Fibroblast of upper back skin (primary cell): Measurements from ENCODE around the gene FMNL3.
"Not testable (repeated sequence)": the region's sequence is repeated elsewhere in the genome, so short reads cannot be mapped to it uniquely, and the experiment has no call there.

Source experiments
- DNase-seq: peaks from one replicate; pipeline ENCODE4 v3.0.0-alpha.2; 2013

The FMNL3 gene

GRCh38 chr12:49707128-49707811 lies at the start of gene FMNL3:
FMNL3 (minus strand) TSS chr12:49707405; CDS start chr12:49707180, 225 bp downstream.
- DNase-seq, result peak; percentile 97

GRCh38 chr12:49750996-49751393 lies 43.8 kb upstream of the FMNL3 start:
- DNase-seq, result no peak

DNA sequence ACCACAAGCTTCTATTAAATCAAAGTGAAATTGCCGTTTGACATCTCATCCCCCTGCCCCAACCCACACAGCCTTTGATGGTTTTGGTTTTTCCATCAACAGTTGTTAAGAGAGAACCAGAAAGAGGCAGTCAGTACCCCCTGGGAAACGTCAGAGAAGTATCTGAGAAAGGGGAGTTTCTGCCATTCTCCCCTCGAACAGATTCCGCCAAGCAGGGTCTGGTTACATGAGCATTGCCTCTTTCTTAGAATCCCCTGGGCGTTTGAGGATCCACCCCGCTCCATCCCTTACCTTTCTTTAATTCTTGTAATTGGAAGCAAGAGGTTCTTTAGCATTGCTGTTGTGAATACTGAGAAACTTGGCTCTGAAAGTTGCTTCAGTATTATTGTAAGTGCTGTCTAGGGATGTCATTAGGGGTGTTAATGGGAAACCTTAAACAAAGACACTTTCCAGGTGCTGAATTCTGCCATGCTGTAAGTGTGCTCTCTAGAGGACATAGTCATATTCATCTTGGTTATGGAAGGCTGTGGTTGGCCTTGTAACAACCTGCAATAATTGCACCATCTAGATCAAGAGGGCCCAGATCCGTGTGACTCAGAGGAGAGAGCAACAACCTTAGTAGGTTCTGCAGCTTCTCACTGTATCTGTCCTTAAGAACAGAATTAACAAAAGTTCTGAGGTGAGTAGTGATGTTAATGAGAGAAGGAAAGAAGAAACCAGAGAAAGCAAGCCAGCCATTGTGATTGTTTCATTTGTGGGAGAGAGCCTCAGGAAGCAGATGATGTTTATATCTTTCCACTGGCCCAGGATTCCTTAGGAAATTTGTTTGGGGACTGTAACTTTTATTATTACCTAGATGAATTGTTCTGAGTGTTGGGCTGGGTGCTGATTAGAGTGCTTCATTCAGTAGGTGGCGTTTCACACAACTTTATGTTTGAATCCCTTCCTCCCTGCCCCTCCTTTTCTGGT lies 43.1 kb upstream of the FMNL3 start:
- DNase-seq, result peak; percentile 89

- DNase-seq, result no peak
Observed at GRCh38 chr12:49748800-49749199, 41.6 kb upstream of the FMNL3 start.

DNA sequence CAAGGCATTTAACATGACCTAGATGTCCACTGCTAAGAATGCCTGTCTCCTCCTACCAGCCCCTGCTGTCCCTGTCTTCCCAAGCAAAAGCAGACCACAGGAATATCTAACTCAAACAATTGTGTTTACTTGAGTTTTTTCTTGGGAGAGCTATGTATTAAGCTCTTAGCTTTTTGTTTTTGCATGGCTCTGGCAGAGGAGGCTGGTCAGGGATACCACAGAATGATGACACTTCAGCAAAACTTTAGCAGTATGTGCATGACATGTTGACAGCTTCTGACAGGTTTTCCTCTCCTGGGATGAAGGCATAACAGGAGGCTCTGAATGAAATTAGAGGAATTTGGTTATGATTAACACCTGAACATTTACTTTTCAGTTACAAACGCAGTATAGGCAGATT lies 41.1 kb upstream of the FMNL3 start:
- DNase-seq, result peak; percentile 37

- DNase-seq, result no peak
Observed at GRCh38 chr12:49744363-49744885, 37.2 kb upstream of the FMNL3 start.

GRCh38 chr12:49741882-49742620 lies 34.8 kb upstream of the FMNL3 start:
- DNase-seq, result peak; percentile 76

- peak; percentile 100 for DNase-seq
Observed at GRCh38 chr12:49740930-49741881, 34.0 kb upstream of the FMNL3 start, which contains the start of gene TMBIM6. TMBIM6 (plus strand) TSS chr12:49741557; CDS start chr12:49752494, 10,937 bp downstream.

- DNase-seq, result not testable (repeated sequence)
Observed at GRCh38 chr12:49740277-49740676, 33.1 kb upstream of the FMNL3 start.

- not testable (repeated sequence) for DNase-seq
Observed at GRCh38 chr12:49738721-49739120, 31.5 kb upstream of the FMNL3 start.

GRCh38 chr12:49734900-49735299 lies 27.7 kb upstream of the FMNL3 start:
- DNase-seq, result not testable (repeated sequence)

- DNase-seq, result no peak
Observed at GRCh38 chr12:49733219-49734017, 26.2 kb upstream of the FMNL3 start.

GRCh38 chr12:49730568-49731101 lies 23.4 kb upstream of the FMNL3 start:
- DNase-seq, result peak; percentile 20

DNA sequence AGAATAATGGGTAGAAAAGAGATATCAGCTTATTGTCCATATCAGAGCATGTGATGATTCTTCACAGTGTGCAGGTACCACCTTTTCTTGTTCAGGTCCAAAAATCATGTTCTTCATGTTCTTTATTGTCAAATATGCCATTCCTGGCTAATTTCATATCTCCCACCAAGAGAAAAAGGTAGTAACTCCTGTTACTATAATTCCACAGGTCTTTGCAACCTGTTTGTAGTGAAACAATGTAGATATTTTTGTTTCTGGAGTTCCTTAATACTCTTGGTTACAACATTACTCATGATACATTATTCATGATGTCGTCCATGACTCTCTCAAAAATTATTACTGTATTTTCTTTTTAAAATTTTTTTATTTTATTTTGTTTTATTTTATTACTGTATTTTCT lies 22.8 kb upstream of the FMNL3 start:
- no peak for DNase-seq

DNA sequence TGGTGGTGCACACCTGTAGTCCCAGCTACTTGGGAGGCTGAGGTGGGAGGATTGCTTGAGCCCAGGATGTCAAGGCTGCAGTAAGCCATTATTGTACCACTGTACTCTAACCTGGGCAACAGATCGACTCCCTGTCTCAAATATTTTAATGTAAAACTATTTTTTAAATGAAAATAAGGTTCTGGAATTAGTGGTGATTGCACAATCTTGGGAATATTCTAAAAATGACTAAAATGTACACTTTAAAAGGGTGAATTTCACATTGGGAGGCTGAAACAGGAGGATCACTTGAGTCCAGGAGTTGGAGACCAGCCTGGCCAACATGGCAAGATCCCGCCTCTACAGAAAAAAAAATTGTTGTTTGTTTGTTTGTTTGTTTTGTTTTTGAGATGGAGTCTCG lies 21.2 kb upstream of the FMNL3 start:
- DNase-seq, result no peak

GRCh38 chr12:49721355-49721754 lies 14.2 kb upstream of the FMNL3 start:
- DNase-seq, result not testable (repeated sequence)

DNA sequence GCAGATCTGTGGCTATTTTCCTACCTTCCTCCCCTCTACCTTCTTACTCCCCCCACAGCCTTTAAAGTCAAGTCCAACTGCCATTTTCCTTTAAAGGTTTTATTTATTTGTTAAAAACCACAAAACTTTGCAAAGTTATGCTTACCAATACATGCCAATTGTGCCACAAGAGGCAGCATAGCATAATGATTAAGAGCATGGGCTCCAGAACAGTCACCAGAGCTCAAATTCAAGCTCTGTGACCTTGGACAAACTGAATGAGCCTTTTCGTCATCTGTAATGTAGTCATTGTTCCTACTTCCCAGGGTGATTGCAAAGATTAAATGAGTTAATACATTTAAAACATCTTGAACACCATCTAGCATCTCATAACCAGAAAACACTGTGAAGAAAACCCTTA lies 13.0 kb upstream of the FMNL3 start:
- no peak for DNase-seq

DNA sequence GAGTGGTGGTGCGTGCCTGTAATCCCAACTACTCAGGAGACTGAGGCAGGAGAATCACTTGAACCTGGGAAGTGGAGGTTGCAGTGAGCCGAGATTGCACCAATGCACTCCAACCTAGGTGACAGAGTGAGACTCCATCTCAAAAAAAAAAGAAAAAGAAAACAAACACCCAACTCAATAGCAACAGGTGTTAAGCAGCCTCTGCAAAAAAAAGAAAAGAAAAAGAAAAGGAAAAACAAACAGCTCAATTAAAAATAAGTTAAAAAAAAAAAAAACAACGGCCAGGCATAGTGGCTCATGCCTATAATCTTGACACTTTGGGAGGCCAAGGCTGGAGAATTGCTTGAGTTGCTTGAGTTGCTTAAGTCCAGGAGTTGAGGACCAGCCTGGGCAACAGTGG lies 10.6 kb upstream of the FMNL3 start:
- not testable (repeated sequence) for DNase-seq

GRCh38 chr12:49716553-49716952 lies 9.3 kb upstream of the FMNL3 start:
- no peak for DNase-seq

DNA sequence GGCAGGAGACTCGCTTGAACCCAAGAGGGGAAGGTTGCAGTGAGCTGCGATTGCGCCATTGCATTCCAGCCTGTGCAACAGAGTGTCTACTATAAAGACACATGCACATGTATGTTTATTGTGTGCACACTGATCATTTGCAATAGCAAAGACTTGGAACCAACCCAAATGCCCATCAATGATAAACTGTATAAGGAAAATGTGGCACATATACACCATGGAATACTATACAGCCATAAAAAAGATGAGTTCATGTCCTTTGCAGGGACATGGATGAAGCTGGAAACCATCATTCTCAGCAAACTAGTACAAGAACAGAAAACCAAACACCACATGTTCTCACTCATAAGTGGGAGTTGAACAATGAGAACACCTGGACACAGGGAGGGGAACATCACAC lies 6.7 kb upstream of the FMNL3 start:
- DNase-seq, result not testable (repeated sequence)
